PC-9 (cell line): ENCODE measurements around the gene ABCA4. TPM values are rescaled to one million over a fixed set of nuclear protein-coding genes. Genes with fewer than 3 reads are reported as not detected.

Experiments used
- BruUV-seq: library from RNA; stranded (reverse); fragments of 400-500 nt; replicated peaks from 2 replicates; lab custom pipeline; 2021; lab: Mats Ljungman, UMichigan
- CTCF ChIA-PET: fragments of 300-600 bp; sonication (Branson Sonifier 250); formaldehyde crosslinking; loops from one replicate; lab custom pipeline; 2022; ENCODE audit warnings: antibody characterized with exemption; lab: Charles Lee
- POLR2A ChIA-PET: fragments of 300-600 bp; sonication (Branson Sonifier 250); formaldehyde crosslinking; loops from one replicate; lab custom pipeline; 2022; ENCODE audit warnings: antibody characterized with exemption; ENCODE audit not compliant: unreplicated experiment; lab: Charles Lee
- DNase-seq, 2 experiments: peaks; one replicate each; pipeline versions ENCODE4 v3.0.0 to v3.0.0-alpha.2; 2015 to 2022; ENCODE audit warnings: mixed read lengths in 1 of 2
- H2AFZ ChIP-seq: fragments of 200-600 bp; sonication (generic); 2 replicates; pipeline ENCODE4 v1.8.1; 2017; ENCODE audit warnings: antibody characterized with exemption
- H3F3A ChIP-seq: fragments of 200-600 bp; sonication (generic); 2 replicates; pipeline ENCODE4 v1.8.1; 2017; ENCODE audit warnings: antibody characterized with exemption, mild to moderate bottlenecking, low read depth; ENCODE audit not compliant: insufficient read depth
- H3K27ac ChIP-seq: fragments of 200-600 bp; sonication (generic); 2 replicates; pipeline ENCODE4 v1.6.1; 2016; ENCODE audit warnings: mixed run types
- H3K27me3 ChIP-seq: fragments of 200-600 bp; sonication (generic); 2 replicates; pipeline ENCODE4 v1.6.1; 2016; ENCODE audit warnings: low read depth, mixed run types; ENCODE audit not compliant: insufficient read depth
- H3K36me3 ChIP-seq: fragments of 200-600 bp; sonication (generic); 2 replicates; pipeline ENCODE4 v1.6.1; 2016; ENCODE audit warnings: low read depth, mixed run types
- H3K4me1 ChIP-seq: fragments of 200-600 bp; sonication (generic); replicated peaks from 2 replicates; pipeline ENCODE4 v1.6.1; 2016; ENCODE audit warnings: mixed run types; ENCODE audit not compliant: insufficient read depth
- H3K4me2 ChIP-seq: fragments of 200-600 bp; sonication (generic); 2 replicates; pipeline ENCODE4 v1.6.1; 2017; ENCODE audit warnings: mixed run types
- H3K4me3 ChIP-seq: fragments of 200-600 bp; sonication (generic); 2 replicates; pipeline ENCODE4 v1.6.1; 2016; ENCODE audit warnings: mixed run types
- H3K79me2 ChIP-seq: fragments of 200-600 bp; sonication (generic); 2 replicates; pipeline ENCODE4 v1.6.1; 2017; ENCODE audit warnings: low read depth, mixed run types
- H3K9me2 ChIP-seq: fragments of 200-600 bp; sonication (generic); 2 replicates; pipeline ENCODE4 v1.8.1; 2017; ENCODE audit warnings: mild to moderate bottlenecking; ENCODE audit not compliant: insufficient read depth
- H3K9me3 ChIP-seq: fragments of 200-600 bp; sonication (generic); 2 replicates; pipeline ENCODE4 v1.8.1; 2016; ENCODE audit warnings: low read depth; ENCODE audit not compliant: insufficient read depth
- H4K20me1 ChIP-seq: fragments of 200-600 bp; sonication (generic); 2 replicates; pipeline ENCODE4 v1.8.1; 2017; ENCODE audit not compliant: insufficient read depth
- CTCF ChIP-seq: fragments of 200-600 bp; sonication (generic); conservative IDR thresholded peaks from 2 replicates; pipeline ENCODE4 v1.6.1; 2017; ENCODE audit warnings: mixed run types, antibody characterized with exemption, mild to moderate bottlenecking, moderate library complexity
- EZH2 ChIP-seq: fragments of 200-600 bp; sonication (generic); IDR thresholded peaks from 2 replicates; pipeline ENCODE4 v1.8.0; 2017; ENCODE audit warnings: antibody characterized with exemption, low read depth
- intact Hi-C: fragments of 100-400 bp; cut with micrococcal nuclease; formaldehyde crosslinking; loops from one replicate; pipeline ENCODE4 v1.10.0; 2022; ENCODE audit not compliant: unreplicated experiment
- total RNA-seq: library from RNA; stranded (reverse); gene quantifications from 2 replicates; pipeline ENCODE4 v1.2.3, GENCODE V29; 2021

The ABCA4 gene
- total RNA-seq, 1 experiment from 2014 or later, result 20.8 TPM

- Histone ChIP-seq H3F3A (no peaks in the 10 kb centered on the region), H3K27ac (no peak overlapping the region), H3K9me3 (no peaks in the 10 kb centered on the region), H3K79me2 (no peaks in the 10 kb centered on the region), H3K4me1 (no peaks in the 10 kb centered on the region), H3K27me3 (no peaks in the 10 kb centered on the region), H3K4me3 (no peak overlapping the region), H3K9me2 (0 out of 2 replicates have a peak, but pooled peaks cover 5% of the 10 kb centered on the region), H3K4me2 (no peak overlapping the region), H3K36me3 (no peaks in the 10 kb centered on the region), H2AFZ (no peak overlapping the region), H4K20me1 (no peaks in the 10 kb centered on the region)
- no peak for DNase-seq
- BruUV-seq, result no TSS peak
- no peak for TF ChIP-seq EZH2
- TF ChIP-seq CTCF, result no peak
- CTCF ChIA-PET, result no interaction called here
- POLR2A ChIA-PET, result no interaction called here
- intact Hi-C loops, result no loop called here
Measured at GRCh38 chr1:94011129-94011528, 109.8 kb downstream of the ABCA4 start.

GRCh38 chr1:94009304-94009703 lies 111.6 kb downstream of the ABCA4 start:
- BruUV-seq, result no TSS peak
- H3K9me3 ChIP-seq, result no peaks in the 10 kb centered on the region
- no peak overlapping the region for H2AFZ ChIP-seq
- TF ChIP-seq EZH2 (no peak), CTCF (no peak)
- H3F3A ChIP-seq, result no peaks in the 10 kb centered on the region
- no peaks in the 10 kb centered on the region for H4K20me1 ChIP-seq
- intact Hi-C loops, result no loop called here
- H3K4me3 ChIP-seq, result no peak overlapping the region
- no peak for DNase-seq
- POLR2A ChIA-PET, result no interaction called here
- no peaks in the 10 kb centered on the region for H3K9me2 ChIP-seq
- no peak overlapping the region for H3K4me2 ChIP-seq
- no peak overlapping the region for H3K27ac ChIP-seq
- H3K4me1 ChIP-seq, result peaks cover 12% of the 10 kb centered on the region
- H3K36me3 ChIP-seq, result no peaks in the 10 kb centered on the region
- no peaks in the 10 kb centered on the region for H3K27me3 ChIP-seq
- CTCF ChIA-PET, result no interaction called here
- H3K79me2 ChIP-seq, result no peaks in the 10 kb centered on the region

GRCh38 chr1:94006604-94007003 lies 114.3 kb downstream of the ABCA4 start:
- CTCF ChIA-PET, result no interaction called here
- POLR2A ChIA-PET, result no interaction called here

More at GRCh38 chr1:94006604-94007003, 114.3 kb downstream of the ABCA4 start:
- Histone ChIP-seq H3K4me2 (no peak overlapping the region), H3K4me3 (no peak overlapping the region), H3F3A (no peaks in the 10 kb centered on the region), H3K4me1 (peaks cover 12% of the 10 kb centered on the region), H3K79me2 (no peaks in the 10 kb centered on the region), H3K36me3 (no peaks in the 10 kb centered on the region), H3K9me2 (no peaks in the 10 kb centered on the region), H3K27me3 (no peaks in the 10 kb centered on the region), H3K27ac (no peak overlapping the region), H2AFZ (no peak overlapping the region), H4K20me1 (no peaks in the 10 kb centered on the region), H3K9me3 (no peaks in the 10 kb centered on the region)
- TF ChIP-seq EZH2, result no peak
- TF ChIP-seq CTCF, result no peak
- no peak for DNase-seq
- BruUV-seq, result no TSS peak
- intact Hi-C loops, result no loop called here
